DOHH2 (cell line): ENCODE results near the gene NRXN3.

Experiments used
- H3F3A ChIP-seq: fragments of 200-600 bp; sonication (generic), shearing (Covaris generic); 2 replicates; pipeline ENCODE4 v1.6.0; 2016; ENCODE audit warnings: antibody characterized with exemption, mild to moderate bottlenecking; ENCODE audit not compliant: control insufficient read depth, insufficient read depth
- H3K27ac ChIP-seq: fragments of 200-600 bp; sonication (generic); 2 replicates; pipeline ENCODE4 v1.5.1; 2014; ENCODE audit warnings: low read depth, mild to moderate bottlenecking, low read length, moderate library complexity
- H3K27me3 ChIP-seq: fragments of 200-600 bp; sonication (generic); 2 replicates; pipeline ENCODE4 v1.6.1; 2014; ENCODE audit warnings: mild to moderate bottlenecking, low read length, mixed read lengths; ENCODE audit not compliant: control insufficient read depth
- H3K36me3 ChIP-seq: fragments of 200-600 bp; sonication (generic); 2 replicates; pipeline ENCODE4 v1.6.1; 2014; ENCODE audit warnings: mild to moderate bottlenecking, low read length, moderate library complexity, mixed read lengths; ENCODE audit not compliant: control insufficient read depth
- H3K4me1 ChIP-seq: fragments of 200-600 bp; sonication (generic); 2 replicates; pipeline ENCODE4 v1.6.1; 2014; ENCODE audit warnings: mild to moderate bottlenecking, low read length, mixed read lengths; ENCODE audit not compliant: control insufficient read depth
- H3K4me2 ChIP-seq: fragments of 200-600 bp; sonication (generic); 2 replicates; pipeline ENCODE4 v1.6.0; 2014; ENCODE audit warnings: mild to moderate bottlenecking, low read length, moderate library complexity
- H3K4me3 ChIP-seq: fragments of 200-600 bp; sonication (generic); 2 replicates; pipeline ENCODE4 v1.5.1; 2014; ENCODE audit warnings: mild to moderate bottlenecking, low read length, mixed read lengths
- H3K79me2 ChIP-seq: fragments of 200-600 bp; sonication (generic); 2 replicates; pipeline ENCODE4 v1.6.1; 2014; ENCODE audit warnings: mild to moderate bottlenecking, low read length, mixed read lengths; ENCODE audit not compliant: control insufficient read depth
- H3K9me2 ChIP-seq: fragments of 200-600 bp; sonication (generic); replicated peaks from 2 replicates; pipeline ENCODE4 v1.6.1; 2014; ENCODE audit warnings: mild to moderate bottlenecking, low read length, mixed read lengths; ENCODE audit not compliant: control insufficient read depth
- H3K9me3 ChIP-seq: fragments of 200-600 bp; sonication (generic); 2 replicates; pipeline ENCODE4 v1.6.1; 2014; ENCODE audit warnings: antibody characterized with exemption, low read length, mixed read lengths; ENCODE audit not compliant: control insufficient read depth, insufficient read depth
- H4K20me1 ChIP-seq: fragments of 200-600 bp; sonication (generic); 2 replicates; pipeline ENCODE4 v1.6.0; 2014; ENCODE audit warnings: low read depth, mild to moderate bottlenecking, antibody characterized with exemption, low read length, moderate library complexity; ENCODE audit not compliant: control insufficient read depth, insufficient read depth
- CTCF ChIP-seq: fragments of 200-600 bp; sonication (generic); IDR thresholded peaks from one replicate; pipeline ENCODE4 v1.5.1; 2014; ENCODE audit warnings: antibody characterized with exemption, mild to moderate bottlenecking, low read depth, low read length; ENCODE audit not compliant: poor library complexity, severe bottlenecking
- EZH2phosphoT487 ChIP-seq: fragments of 200-600 bp; sonication (generic); IDR thresholded peaks from 2 replicates; pipeline ENCODE4 v1.6.1; 2017; ENCODE audit warnings: borderline replicate concordance, mild to moderate bottlenecking, antibody characterized with exemption, low read length, moderate library complexity, mixed read lengths

The NRXN3 gene

GRCh38 chr14:79271122-79271521, 1100.9 kb downstream of the NRXN3 start:
- H3K36me3 ChIP-seq = no peaks in the 10 kb centered on the region
- H3K9me3 ChIP-seq = no peaks in the 10 kb centered on the region
- H3K27me3 ChIP-seq = no peaks in the 10 kb centered on the region
- TF ChIP-seq EZH2phosphoT487 = no peak
- no peak for TF ChIP-seq CTCF
- H3K4me3 ChIP-seq = no peak overlapping the region
- H3F3A ChIP-seq = no peaks in the 10 kb centered on the region
- no peaks in the 10 kb centered on the region for H3K79me2 ChIP-seq
- H3K4me1 ChIP-seq = no peaks in the 10 kb centered on the region
- H3K4me2 ChIP-seq = no peak overlapping the region
- no peaks in the 10 kb centered on the region for H3K9me2 ChIP-seq
- no peaks in the 10 kb centered on the region for H4K20me1 ChIP-seq
- no peak overlapping the region for H3K27ac ChIP-seq

GRCh38 chr14:79274641-79275291, 1104.6 kb downstream of the NRXN3 start:
- Histone ChIP-seq H3K9me3 (no peaks in the 10 kb centered on the region), H3K36me3 (no peaks in the 10 kb centered on the region), H4K20me1 (no peaks in the 10 kb centered on the region), H3K9me2 (no peaks in the 10 kb centered on the region), H3K27me3 (no peaks in the 10 kb centered on the region), H3K4me2 (no peak overlapping the region), H3K4me3 (no peak overlapping the region), H3K79me2 (no peaks in the 10 kb centered on the region), H3F3A (no peaks in the 10 kb centered on the region), H3K27ac (no peak overlapping the region), H3K4me1 (no peaks in the 10 kb centered on the region)
- no peak for TF ChIP-seq EZH2phosphoT487
- no peak for TF ChIP-seq CTCF

GRCh38 chr14:79275292-79275655, 1105.1 kb downstream of the NRXN3 start:
- no peak overlapping the region for H3K4me2 ChIP-seq
- no peaks in the 10 kb centered on the region for H3K27me3 ChIP-seq
- H3K4me3 ChIP-seq = no peak overlapping the region
- H3K9me2 ChIP-seq = no peaks in the 10 kb centered on the region
- no peaks in the 10 kb centered on the region for H3K9me3 ChIP-seq
- H3F3A ChIP-seq = no peaks in the 10 kb centered on the region
- H3K4me1 ChIP-seq = no peaks in the 10 kb centered on the region
- H4K20me1 ChIP-seq = no peaks in the 10 kb centered on the region
- H3K36me3 ChIP-seq = no peaks in the 10 kb centered on the region
- no peak overlapping the region for H3K27ac ChIP-seq
- TF ChIP-seq CTCF = no peak
- no peaks in the 10 kb centered on the region for H3K79me2 ChIP-seq
